Fibroblast of lung (primary cell): ENCODE data around the gene DNAJB13. TPM values are rescaled to one million over a fixed set of nuclear protein-coding genes. Genes with fewer than 3 reads are reported as not detected.
"Not testable (repeated sequence)": the region's sequence is repeated elsewhere in the genome, so short reads cannot be mapped to it uniquely, and the experiment has no call there.

ENCODE experiments used
- DNase-seq, 2 donors: peaks; one replicate each; pipeline versions ENCODE4 v3.0.0 to v3.0.0-alpha.2; 2010; ENCODE audit warnings: low read depth in 2 of 2
- H2AFZ ChIP-seq: 2 replicates; pipeline ENCODE4 v1.5.1; 2012; ENCODE audit warnings: low read length, control low read depth, inconsistent platforms
- H3K27ac ChIP-seq: 2 replicates; pipeline ENCODE4 v1.5.1; 2011; ENCODE audit warnings: low read length, control low read depth; ENCODE audit not compliant: insufficient read depth
- H3K27me3 ChIP-seq: 2 replicates; pipeline ENCODE4 v1.5.1; 2011; ENCODE audit warnings: mild to moderate bottlenecking, low read length; ENCODE audit not compliant: control insufficient read depth, insufficient read depth
- H3K36me3 ChIP-seq: 2 replicates; pipeline ENCODE4 v1.5.1; 2011; ENCODE audit warnings: low read length; ENCODE audit not compliant: control insufficient read depth, insufficient read depth
- H3K4me1 ChIP-seq: 2 replicates; pipeline ENCODE4 v1.5.1; 2011; ENCODE audit warnings: low read length; ENCODE audit not compliant: control insufficient read depth, insufficient read depth; ENCODE audit errors: extremely low read depth
- H3K4me2 ChIP-seq: 2 replicates; pipeline ENCODE4 v1.5.1; 2011; ENCODE audit warnings: low read length, control low read depth; ENCODE audit not compliant: insufficient read depth; ENCODE audit errors: extremely low read depth
- H3K4me3 ChIP-seq, 4 experiments: fragments of 200-600 bp in 1 of 4; sonication (generic) in 1 of 4; replicated peaks in 1 of 4; 2 replicates each; pipeline ENCODE4 v1.5.1; 2011 to 2016; ENCODE audit warnings: low read length in 4 of 4, low read depth in 3 of 4, mild to moderate bottlenecking in 3 of 4, control low read depth in 2 of 4, inconsistent platforms in 1 of 4, mixed read lengths in 1 of 4; ENCODE audit not compliant: insufficient read depth in 1 of 4; ENCODE audit errors: control extremely low read depth in 1 of 4
- H3K79me2 ChIP-seq: 2 replicates; pipeline ENCODE4 v1.5.1; 2012; ENCODE audit warnings: mild to moderate bottlenecking, low read length, inconsistent platforms; ENCODE audit not compliant: control insufficient read depth, insufficient read depth
- H3K9ac ChIP-seq: 2 replicates; pipeline ENCODE4 v1.5.1; 2011; ENCODE audit warnings: mild to moderate bottlenecking, low read length, control low read depth; ENCODE audit not compliant: insufficient read depth
- H3K9me3 ChIP-seq: 2 replicates; pipeline ENCODE4 v1.5.1; 2012; ENCODE audit warnings: low read depth, low read length; ENCODE audit not compliant: control insufficient read depth, insufficient read depth
- H4K20me1 ChIP-seq: 2 replicates; pipeline ENCODE4 v1.5.1; 2011; ENCODE audit warnings: low read length; ENCODE audit not compliant: control insufficient read depth, insufficient read depth; ENCODE audit errors: extremely low read depth
- EZH2 ChIP-seq: IDR thresholded peaks from 2 replicates; pipeline ENCODE4 v1.5.1; 2012; ENCODE audit warnings: low read length, control low read depth, mild to moderate bottlenecking; ENCODE audit errors: missing control alignments
- polyA plus RNA-seq, 2 donors: library from polyadenylated mRNA; depleted of rRNA in 1 of 2; stranded (reverse) in 1 of 2; unstranded in 1 of 2; fragments of >200 nt; gene quantifications; 2 replicates each; pipeline ENCODE4 v1.2.1, GENCODE V29; 2011 to 2012; ENCODE audit warnings: missing spikeins in 1 of 2
- total RNA-seq: library from RNA; depleted of rRNA; stranded (reverse); fragments of >200 nt; gene quantifications from 2 replicates; pipeline ENCODE4 v1.2.1, GENCODE V29; 2014
- TF ChIP-seq, protein P1 (sequence below), 2 donors: IDR thresholded peaks in 1 of 2; conservative IDR thresholded peaks in 1 of 2; 1 replicate in 1 of 2; 2 replicates in 1 of 2; pipeline ENCODE4 v1.5.1; 2011 to 2012; ENCODE audit warnings: low read length in 2 of 2, control low read depth in 1 of 2, inconsistent platforms in 1 of 2, low read depth in 1 of 2, mild to moderate bottlenecking in 1 of 2

The DNAJB13 gene
- total and polyA plus RNA-seq, 2 donors (not counting 1 experiment from before 2014, with no cell fraction given), result 0.10 to 0.17 TPM

DNA sequence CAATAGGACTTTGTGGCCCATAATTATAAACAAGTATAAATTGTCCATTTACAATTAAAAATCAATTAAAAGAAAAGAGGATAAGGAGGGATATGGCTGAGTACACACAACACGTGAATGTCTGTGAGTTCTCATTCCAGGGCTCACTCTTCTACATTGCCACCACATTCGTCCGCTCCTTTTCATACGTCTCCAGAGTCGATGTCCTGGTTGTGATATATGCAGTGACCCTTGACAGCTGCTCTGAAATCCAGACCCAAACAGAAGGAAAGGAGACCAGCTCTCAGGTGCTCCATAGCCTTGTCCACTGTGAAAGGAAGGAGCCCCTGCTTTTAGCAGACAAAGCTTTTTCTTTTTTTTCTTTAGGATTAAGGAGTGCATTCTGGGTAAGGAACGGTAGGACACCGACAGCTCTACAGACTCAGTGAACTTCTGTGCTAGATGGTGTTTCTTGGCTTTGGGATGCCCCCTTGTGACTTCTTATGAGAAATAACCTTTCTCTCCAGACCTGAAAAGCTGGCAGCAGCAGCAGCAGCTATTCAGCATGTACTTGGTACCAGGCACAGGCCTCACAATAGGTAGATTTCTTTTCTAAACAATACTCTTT lies 19.7 kb upstream of the DNAJB13 start:
- no peaks in the 10 kb centered on the region for H3K79me2 ChIP-seq
- no peak overlapping the region for H3K27ac ChIP-seq
- H3K9ac ChIP-seq, result no peak overlapping the region
- no peak overlapping the region for H3K4me3 ChIP-seq
- no peaks in the 10 kb centered on the region for H3K9me3 ChIP-seq
- no peaks in the 10 kb centered on the region for H3K27me3 ChIP-seq
- peaks cover 4% of the 10 kb centered on the region for H3K36me3 ChIP-seq
- peak; percentile 77 to 82 for DNase-seq
- no peaks in the 10 kb centered on the region for H4K20me1 ChIP-seq
- no peak overlapping the region for H3K4me2 ChIP-seq
- H2AFZ ChIP-seq, result peak overlapping the region; percentile 52
- no peaks in the 10 kb centered on the region for H3K4me1 ChIP-seq
- TF ChIP-seq, protein P1, sequence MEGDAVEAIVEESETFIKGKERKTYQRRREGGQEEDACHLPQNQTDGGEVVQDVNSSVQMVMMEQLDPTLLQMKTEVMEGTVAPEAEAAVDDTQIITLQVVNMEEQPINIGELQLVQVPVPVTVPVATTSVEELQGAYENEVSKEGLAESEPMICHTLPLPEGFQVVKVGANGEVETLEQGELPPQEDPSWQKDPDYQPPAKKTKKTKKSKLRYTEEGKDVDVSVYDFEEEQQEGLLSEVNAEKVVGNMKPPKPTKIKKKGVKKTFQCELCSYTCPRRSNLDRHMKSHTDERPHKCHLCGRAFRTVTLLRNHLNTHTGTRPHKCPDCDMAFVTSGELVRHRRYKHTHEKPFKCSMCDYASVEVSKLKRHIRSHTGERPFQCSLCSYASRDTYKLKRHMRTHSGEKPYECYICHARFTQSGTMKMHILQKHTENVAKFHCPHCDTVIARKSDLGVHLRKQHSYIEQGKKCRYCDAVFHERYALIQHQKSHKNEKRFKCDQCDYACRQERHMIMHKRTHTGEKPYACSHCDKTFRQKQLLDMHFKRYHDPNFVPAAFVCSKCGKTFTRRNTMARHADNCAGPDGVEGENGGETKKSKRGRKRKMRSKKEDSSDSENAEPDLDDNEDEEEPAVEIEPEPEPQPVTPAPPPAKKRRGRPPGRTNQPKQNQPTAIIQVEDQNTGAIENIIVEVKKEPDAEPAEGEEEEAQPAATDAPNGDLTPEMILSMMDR (conservative IDR thresholded peaks at IDR 0.05 in 1 of 2, IDR thresholded peaks at IDR 0.05 in 1 of 2; ENCODE audit: low read depth in 1 of 2, low read length in 2 of 2), result peak; percentile 39 to 51
- no peak for TF ChIP-seq EZH2

DNA sequence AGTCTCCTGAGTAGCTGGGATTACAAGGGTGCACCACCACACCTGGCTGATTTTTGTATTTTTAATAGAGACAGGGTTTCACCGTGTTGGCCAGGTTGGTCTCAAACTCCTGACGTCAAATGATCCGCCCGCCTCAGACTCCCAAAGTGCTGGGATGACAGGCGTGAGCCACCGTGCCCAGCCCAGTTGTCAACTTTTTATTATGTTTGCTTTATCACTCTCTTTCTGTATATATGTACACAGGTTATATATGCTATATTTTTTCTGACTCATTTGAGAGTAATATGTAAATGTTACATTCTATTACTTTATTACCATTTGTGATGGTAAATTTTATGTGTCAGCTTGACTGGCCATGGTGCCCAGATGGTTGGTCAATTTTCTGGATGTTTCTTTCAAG lies 18.9 kb upstream of the DNAJB13 start:
- Histone ChIP-seq H3K4me2 (no peak overlapping the region), H3K27ac (no peak overlapping the region), H3K9me3 (no peaks in the 10 kb centered on the region), H3K27me3 (no peaks in the 10 kb centered on the region), H3K4me1 (no peaks in the 10 kb centered on the region), H2AFZ (no peak overlapping the region), H4K20me1 (no peaks in the 10 kb centered on the region), H3K79me2 (no peaks in the 10 kb centered on the region), H3K9ac (no peak overlapping the region), H3K36me3 (peaks cover 4% of the 10 kb centered on the region), H3K4me3 (no peak overlapping the region)
- DNase-seq, result no peak
- TF ChIP-seq EZH2, result no peak
- TF ChIP-seq, protein P1 (conservative IDR thresholded peaks at IDR 0.05 in 1 of 2, IDR thresholded peaks at IDR 0.05 in 1 of 2; ENCODE audit: low read depth in 1 of 2, low read length in 2 of 2), result no peak

DNA sequence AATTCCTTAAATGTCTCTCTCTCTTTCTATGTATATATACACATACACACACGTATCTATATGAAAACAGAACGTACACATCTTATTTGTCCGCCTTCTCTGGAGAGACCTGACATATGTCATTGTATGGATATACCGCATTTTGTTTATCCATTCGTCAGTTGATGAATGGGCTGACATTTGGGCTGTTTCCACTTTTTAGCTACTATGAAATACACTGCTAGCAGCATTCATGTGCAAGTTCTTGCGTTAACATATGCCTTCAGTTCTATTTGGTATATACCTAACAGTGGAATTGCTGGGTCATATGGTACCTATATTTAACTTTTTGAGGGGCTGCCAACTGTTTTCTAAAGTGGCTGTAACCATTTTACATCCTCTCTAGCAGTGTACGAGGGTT lies 18.0 kb upstream of the DNAJB13 start:
- Histone ChIP-seq H3K4me2 (no peak overlapping the region), H3K9ac (no peak overlapping the region), H3K27ac (no peak overlapping the region), H3K27me3 (no peaks in the 10 kb centered on the region), H3K9me3 (no peaks in the 10 kb centered on the region), H2AFZ (no peak overlapping the region), H3K36me3 (no peaks in the 10 kb centered on the region), H3K4me3 (no peak overlapping the region), H3K79me2 (no peaks in the 10 kb centered on the region), H3K4me1 (no peaks in the 10 kb centered on the region), H4K20me1 (no peaks in the 10 kb centered on the region)
- no peak for TF ChIP-seq EZH2
- TF ChIP-seq, protein P1 (conservative IDR thresholded peaks at IDR 0.05 in 1 of 2, IDR thresholded peaks at IDR 0.05 in 1 of 2; ENCODE audit: low read depth in 1 of 2, low read length in 2 of 2), result no peak
- DNase-seq, result no peak

DNA sequence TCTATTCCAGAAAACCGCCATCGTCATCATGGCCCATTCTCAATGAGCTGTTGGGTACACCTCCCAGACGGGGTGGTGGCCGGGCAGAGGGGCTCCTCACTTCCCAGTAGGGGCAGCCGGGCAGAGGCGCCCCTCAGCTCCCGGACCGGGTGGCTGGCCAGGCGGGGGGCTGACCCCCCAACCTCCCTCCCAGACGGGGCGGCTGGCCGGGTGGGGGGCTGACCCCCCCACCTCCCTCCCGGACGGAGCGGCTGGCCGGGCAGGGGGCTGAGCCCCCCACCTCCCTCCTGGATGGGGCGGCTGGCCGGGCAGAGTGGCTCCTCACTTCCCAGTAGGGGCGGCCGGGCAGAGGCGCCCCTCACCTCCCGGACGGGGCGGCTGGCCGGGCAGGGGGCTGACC lies 14.8 kb upstream of the DNAJB13 start:
- not testable (repeated sequence) for H3K9ac ChIP-seq, H3K27ac ChIP-seq, H3K9me3 ChIP-seq, H3K4me3 ChIP-seq, H3K27me3 ChIP-seq, H2AFZ ChIP-seq, H3K36me3 ChIP-seq, H4K20me1 ChIP-seq, DNase-seq, H3K79me2 ChIP-seq, H3K4me1 ChIP-seq, H3K4me2 ChIP-seq
